Left lung (tissue), 10 donors: Measurements from ENCODE around the gene B4GALT6. TPM values are rescaled to one million over a fixed set of nuclear protein-coding genes. Genes with fewer than 3 reads are reported as not detected.

Experiments
- ATAC-seq: fragments of 200-7000 bp; cut with Tn5 transposase; one replicate; pipeline ENCODE4 v1.9.1; 2020; ENCODE audit warnings: moderate library complexity
- DNase-seq, 4 donors: peaks; one replicate each; pipeline ENCODE4 v3.0.0-alpha.2; 2013 to 2020
- H3K27ac ChIP-seq, 2 donors: fragments of 200-600 bp; sonication (generic) in 1 of 2; one replicate each; pipeline versions ENCODE4 v1.5.0 to v1.8.0; 2020 to 2021
- H3K27me3 ChIP-seq, 2 donors: fragments of 200-600 bp; sonication (generic) in 1 of 2; one replicate each; pipeline versions ENCODE4 v1.5.0 to v1.8.0; 2020 to 2021
- H3K36me3 ChIP-seq, 2 donors: fragments of 200-600 bp; sonication (generic) in 1 of 2; one replicate each; pipeline versions ENCODE4 v1.5.0 to v1.8.0; 2020 to 2021
- H3K4me1 ChIP-seq, 2 donors: fragments of 200-600 bp; one replicate each; pipeline ENCODE4 v1.8.0; 2021
- H3K4me3 ChIP-seq, 2 donors: fragments of 200-600 bp; sonication (generic) in 1 of 2; one replicate each; pipeline versions ENCODE4 v1.5.0 to v1.8.0; 2020 to 2021; ENCODE audit warnings: mild to moderate bottlenecking in 1 of 2
- H3K9me3 ChIP-seq, 2 donors: fragments of 200-600 bp; sonication (generic) in 1 of 2; one replicate each; pipeline versions ENCODE4 v1.5.0 to v1.8.0; 2020 to 2021
- intact Hi-C, 2 donors: fragments of 100-400 bp; cut with DNase I; formaldehyde crosslinking; loops; one replicate each; pipeline versions ENCODE4 v1.11.2 to v1.14.2; 2022
- polyA plus RNA-seq, 6 donors: library from polyadenylated mRNA; unstranded; fragments of 120-200 nt; gene quantifications; one replicate each; pipeline ENCODE4 v1.2.1, GENCODE V29; 2013; ENCODE audit not compliant: insufficient read length in 6 of 6
- total RNA-seq, 2 donors: library from RNA; stranded (reverse); fragmentation: NEBNext Ultra II Directional; extraction: Animal tissue kit (Norgen Biotek cat#: 25700); gene quantifications; one replicate each; pipeline ENCODE4 v1.2.1, GENCODE V29; 2021
- TF ChIP-seq, protein P1 (sequence below), 2 donors: fragments of 200-600 bp; sonication (generic) in 1 of 2; IDR thresholded peaks; one replicate each; pipeline versions ENCODE4 v1.5.0 to v1.8.0; 2021; ENCODE audit warnings: antibody characterized with exemption in 2 of 2
- donor health status: DM: no; HTN: yes; CAD: no.
- donor health status: DM: no; HTN: no; CAD: no.

Gene B4GALT6
- total and polyA plus RNA-seq, 8 donors: 4.6 to 22.7 (median 18.6) TPM

DNA sequence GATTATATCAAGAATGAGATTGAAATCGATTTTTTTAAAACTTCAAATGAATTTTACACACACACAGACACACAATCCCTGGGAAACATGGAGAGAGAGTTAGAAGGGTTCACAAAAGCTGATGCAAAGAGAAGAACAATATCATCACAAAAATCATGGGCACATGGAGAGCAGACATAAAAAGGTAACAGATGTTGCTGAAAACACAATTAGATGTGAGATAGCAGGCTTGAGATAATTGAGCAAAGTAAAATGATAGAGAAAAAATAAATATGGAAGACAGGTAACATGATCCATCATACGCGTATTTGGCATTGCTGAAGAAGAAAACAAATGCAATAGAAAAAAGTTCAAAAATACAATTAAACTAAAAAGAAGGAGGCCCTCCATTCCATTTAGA lies 11.6 kb upstream of the B4GALT6 start:
- Histone ChIP-seq H3K27me3 (no peaks in the 10 kb centered on the region), H3K36me3 (no peaks in the 10 kb centered on the region), H3K27ac (no peak overlapping the region), H3K9me3 (peaks cover 0 to 3% of the 10 kb centered on the region in 2 donors), H3K4me3 (no peak overlapping the region), H3K4me1 (no peaks in the 10 kb centered on the region)
- TF ChIP-seq, protein P1, sequence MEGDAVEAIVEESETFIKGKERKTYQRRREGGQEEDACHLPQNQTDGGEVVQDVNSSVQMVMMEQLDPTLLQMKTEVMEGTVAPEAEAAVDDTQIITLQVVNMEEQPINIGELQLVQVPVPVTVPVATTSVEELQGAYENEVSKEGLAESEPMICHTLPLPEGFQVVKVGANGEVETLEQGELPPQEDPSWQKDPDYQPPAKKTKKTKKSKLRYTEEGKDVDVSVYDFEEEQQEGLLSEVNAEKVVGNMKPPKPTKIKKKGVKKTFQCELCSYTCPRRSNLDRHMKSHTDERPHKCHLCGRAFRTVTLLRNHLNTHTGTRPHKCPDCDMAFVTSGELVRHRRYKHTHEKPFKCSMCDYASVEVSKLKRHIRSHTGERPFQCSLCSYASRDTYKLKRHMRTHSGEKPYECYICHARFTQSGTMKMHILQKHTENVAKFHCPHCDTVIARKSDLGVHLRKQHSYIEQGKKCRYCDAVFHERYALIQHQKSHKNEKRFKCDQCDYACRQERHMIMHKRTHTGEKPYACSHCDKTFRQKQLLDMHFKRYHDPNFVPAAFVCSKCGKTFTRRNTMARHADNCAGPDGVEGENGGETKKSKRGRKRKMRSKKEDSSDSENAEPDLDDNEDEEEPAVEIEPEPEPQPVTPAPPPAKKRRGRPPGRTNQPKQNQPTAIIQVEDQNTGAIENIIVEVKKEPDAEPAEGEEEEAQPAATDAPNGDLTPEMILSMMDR (IDR thresholded peaks at IDR 0.05): no peak
- intact Hi-C loops: no loop called here
- DNase-seq (no peak), ATAC-seq (no peak)

DNA sequence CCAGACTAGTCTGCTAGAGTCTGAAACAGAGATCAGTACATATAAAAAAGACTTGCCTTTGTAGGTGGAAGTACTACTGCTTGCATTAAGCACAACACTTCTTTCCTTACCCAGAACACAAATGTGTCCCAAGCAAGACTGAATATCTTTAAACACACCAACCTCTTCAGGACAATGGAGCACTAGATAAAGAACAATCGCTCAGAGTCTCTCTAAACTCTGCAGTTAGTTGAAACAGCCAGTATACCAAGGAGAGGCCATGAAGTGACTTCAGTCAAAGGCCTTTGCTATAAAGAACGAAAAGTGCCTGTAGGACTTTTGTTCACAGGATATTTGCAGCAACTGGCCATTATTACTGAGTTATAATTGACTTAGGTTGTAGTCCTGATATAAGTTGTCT lies 9.9 kb upstream of the B4GALT6 start:
- no peak overlapping the region for H3K27ac ChIP-seq
- H3K36me3 ChIP-seq: no peaks in the 10 kb centered on the region
- TF ChIP-seq, protein P1 (IDR thresholded peaks at IDR 0.05): no peak
- peaks cover 0 to 3% of the 10 kb centered on the region in 2 donors for H3K9me3 ChIP-seq
- intact Hi-C loops: no loop called here
- no peak for DNase-seq
- no peak overlapping the region for H3K4me3 ChIP-seq
- no peaks in the 10 kb centered on the region for H3K27me3 ChIP-seq
- H3K4me1 ChIP-seq: no peaks in the 10 kb centered on the region
- ATAC-seq: no peak

DNA sequence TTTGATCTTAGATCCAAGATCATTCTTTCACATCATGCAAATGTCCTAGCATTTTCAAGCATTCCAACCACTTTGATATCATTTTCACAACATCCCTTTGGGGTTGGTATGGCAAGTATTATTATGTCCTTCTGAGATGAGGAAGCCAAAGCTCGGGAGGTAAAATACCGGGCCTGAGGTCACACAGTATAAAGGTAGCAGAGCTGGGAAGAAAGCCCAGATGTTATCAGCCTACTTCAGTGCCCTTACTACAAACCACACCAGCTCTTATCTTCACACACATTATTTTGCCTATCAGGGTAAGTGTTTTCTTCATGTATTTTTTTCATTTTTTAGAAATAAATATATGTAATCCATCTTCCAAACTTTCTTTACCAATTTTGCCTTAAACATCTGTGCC lies 4.2 kb upstream of the B4GALT6 start:
- peaks cover 5 to 15% of the 10 kb centered on the region in 2 donors for H3K4me1 ChIP-seq
- peaks cover 0 to 7% of the 10 kb centered on the region in 2 donors for H3K27me3 ChIP-seq
- ATAC-seq (no peak), DNase-seq (no peak)
- no peaks in the 10 kb centered on the region for H3K9me3 ChIP-seq
- H3K27ac ChIP-seq: no peak overlapping the region
- intact Hi-C loops: loop anchor here in 1 of 2 donors (10.0 kb wide), 1 partner anchor 56 kb away; no protein-coding TSS in a partner anchor
- no peak overlapping the region for H3K4me3 ChIP-seq
- TF ChIP-seq, protein P1 (IDR thresholded peaks at IDR 0.05): no peak
- no peaks in the 10 kb centered on the region for H3K36me3 ChIP-seq

DNA sequence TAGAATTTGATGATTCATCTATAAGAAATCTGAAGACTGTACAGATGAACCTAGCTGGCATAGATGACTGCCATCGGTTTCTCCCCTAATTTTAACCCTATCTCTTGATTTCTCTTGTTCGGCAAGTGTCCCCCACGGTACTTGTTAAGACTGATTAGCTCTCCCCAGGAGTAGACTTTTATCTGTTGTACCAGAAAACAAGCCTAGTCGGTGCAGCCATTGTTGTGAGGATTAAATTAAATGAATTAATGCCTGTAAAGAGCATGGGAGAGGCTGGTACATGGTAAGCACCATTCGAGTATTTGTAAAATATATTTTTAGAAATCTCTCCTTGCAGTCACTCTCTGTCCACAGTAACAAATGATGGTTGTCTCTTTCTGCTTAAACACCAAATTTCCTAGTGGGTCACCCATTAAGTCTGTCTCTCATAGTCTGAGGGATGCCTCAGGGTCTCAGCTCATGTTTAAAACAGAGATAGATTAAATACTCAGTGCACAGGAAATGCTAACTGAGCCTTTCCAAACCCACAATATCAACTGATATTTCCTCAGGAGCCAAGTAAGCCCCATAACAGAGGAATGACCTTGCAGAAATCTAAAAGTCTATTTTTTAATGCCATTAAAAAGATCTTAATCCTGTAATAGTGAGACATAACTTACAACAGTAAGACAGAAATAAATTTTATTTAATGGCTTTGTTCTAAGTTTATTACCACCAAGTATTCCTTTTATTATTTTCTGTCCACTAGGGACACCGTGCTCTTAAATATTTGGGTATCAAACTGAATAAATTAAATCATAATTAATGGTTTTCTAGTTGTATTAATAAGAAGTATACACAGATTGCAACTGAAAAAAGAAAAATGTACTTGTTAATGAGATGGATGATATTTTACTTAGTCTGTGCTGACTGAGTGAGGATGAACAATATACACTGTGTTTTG lies 2.9 kb upstream of the B4GALT6 start:
- no peaks in the 10 kb centered on the region for H3K36me3 ChIP-seq
- H3K27ac ChIP-seq: no peak overlapping the region
- intact Hi-C loops: loop anchor here in 1 of 2 donors (10.0 kb wide), 1 partner anchor 58 kb away; no protein-coding TSS in a partner anchor
- H3K27me3 ChIP-seq: peaks cover 0 to 7% of the 10 kb centered on the region in 2 donors
- H3K4me3 ChIP-seq: no peak overlapping the region
- no peaks in the 10 kb centered on the region for H3K9me3 ChIP-seq
- TF ChIP-seq, protein P1 (IDR thresholded peaks at IDR 0.05): no peak
- H3K4me1 ChIP-seq: peaks cover 5 to 17% of the 10 kb centered on the region in 2 donors
- DNase-seq: no peak
- ATAC-seq: no peak

DNA sequence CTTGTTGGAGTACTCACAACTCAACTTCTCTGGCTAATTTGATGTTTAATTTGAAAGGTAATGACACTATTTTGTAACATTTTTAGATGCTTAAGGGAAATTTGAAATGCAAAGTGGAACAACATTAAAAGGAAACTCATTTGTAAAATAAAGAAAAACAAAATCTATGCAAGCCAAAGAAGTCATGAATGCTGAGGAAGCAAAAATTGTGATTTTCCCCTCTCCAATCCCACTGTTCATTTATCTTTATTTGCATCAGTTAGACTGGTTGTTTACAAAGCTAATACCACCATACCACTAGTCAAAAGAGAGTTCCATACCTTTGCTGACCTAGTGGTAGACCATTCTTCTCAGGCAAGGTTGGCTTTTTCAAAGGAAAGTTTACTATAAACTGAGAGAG lies 2.2 kb upstream of the B4GALT6 start:
- intact Hi-C loops: loop anchor here in 1 of 2 donors (10.0 kb wide), 1 partner anchor 58 kb away; no protein-coding TSS in a partner anchor
- Histone ChIP-seq H3K36me3 (no peaks in the 10 kb centered on the region), H3K27me3 (peaks cover 0 to 7% of the 10 kb centered on the region in 2 donors), H3K27ac (no peak overlapping the region), H3K4me3 (no peak overlapping the region), H3K4me1 (peaks cover 5 to 17% of the 10 kb centered on the region in 2 donors), H3K9me3 (no peaks in the 10 kb centered on the region)
- ATAC-seq (no peak), DNase-seq (no peak)
- TF ChIP-seq, protein P1 (IDR thresholded peaks at IDR 0.05): no peak
